Left kidney (tissue), 8 donors: Measurements from ENCODE around the gene HMCN2. TPM values are rescaled to one million over a fixed set of nuclear protein-coding genes. Genes with fewer than 3 reads are reported as not detected.

Experiments
- DNase-seq: peaks from one replicate; pipeline ENCODE4 v3.0.0-alpha.2; 2013
- long read RNA-seq, 8 donors: transcript quantifications; one replicate each; lab custom pipeline, GENCODE V29; 2026
- polyA plus RNA-seq: library from polyadenylated mRNA; unstranded; fragments of 120-200 nt; gene quantifications from one replicate; pipeline ENCODE4 v1.2.1, GENCODE V29; 2013; ENCODE audit not compliant: insufficient read length

HMCN2 gene, protein sequence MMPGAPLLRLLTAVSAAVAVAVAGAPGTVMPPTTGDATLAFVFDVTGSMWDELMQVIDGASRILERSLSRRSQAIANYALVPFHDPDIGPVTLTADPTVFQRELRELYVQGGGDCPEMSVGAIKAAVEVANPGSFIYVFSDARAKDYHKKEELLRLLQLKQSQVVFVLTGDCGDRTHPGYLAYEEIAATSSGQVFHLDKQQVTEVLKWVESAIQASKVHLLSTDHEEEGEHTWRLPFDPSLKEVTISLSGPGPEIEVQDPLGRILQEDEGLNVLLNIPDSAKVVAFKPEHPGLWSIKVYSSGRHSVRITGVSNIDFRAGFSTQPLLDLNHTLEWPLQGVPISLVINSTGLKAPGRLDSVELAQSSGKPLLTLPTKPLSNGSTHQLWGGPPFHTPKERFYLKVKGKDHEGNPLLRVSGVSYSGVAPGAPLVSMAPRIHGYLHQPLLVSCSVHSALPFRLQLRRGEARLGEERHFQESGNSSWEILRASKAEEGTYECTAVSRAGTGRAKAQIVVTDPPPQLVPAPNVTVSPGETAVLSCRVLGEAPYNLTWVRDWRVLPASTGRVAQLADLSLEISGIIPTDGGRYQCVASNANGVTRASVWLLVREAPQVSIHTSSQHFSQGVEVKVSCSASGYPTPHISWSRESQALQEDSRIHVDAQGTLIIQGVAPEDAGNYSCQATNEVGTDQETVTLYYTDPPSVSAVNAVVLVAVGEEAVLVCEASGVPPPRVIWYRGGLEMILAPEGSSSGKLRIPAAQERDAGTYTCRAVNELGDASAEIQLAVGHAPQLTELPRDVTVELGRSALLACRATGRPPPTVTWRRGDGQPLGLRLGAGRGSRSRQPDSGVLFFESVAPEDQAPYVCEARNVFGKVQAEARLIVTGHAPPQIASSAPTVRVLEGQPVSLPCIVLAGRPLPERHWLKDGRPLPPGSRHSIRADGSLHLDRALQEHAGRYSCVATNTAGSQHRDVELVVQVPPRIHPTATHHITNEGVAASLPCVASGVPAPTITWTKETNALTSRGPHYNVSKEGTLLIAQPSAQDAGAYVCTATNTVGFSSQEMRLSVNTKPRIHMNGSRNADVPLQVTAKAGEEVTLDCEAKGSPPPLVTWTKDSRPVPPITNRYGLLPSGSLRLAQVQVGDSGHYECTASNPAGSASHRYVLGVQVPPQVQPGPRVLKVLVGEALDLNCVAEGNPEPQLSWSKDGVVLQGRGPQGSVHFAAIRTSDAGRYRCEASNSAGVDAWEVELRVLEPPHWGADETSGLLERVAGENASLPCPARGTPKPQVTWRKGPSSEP (N-terminal part only)
- 0.98 TPM for polyA plus RNA-seq
- long read RNA-seq, donor 1 = 0 reads
- long read RNA-seq, donor 2 = 0 reads
- long read RNA-seq, donor 3 = 0 reads
- long read RNA-seq, donor 4 = 0 reads
- long read RNA-seq, donor 5 = 0 reads
- long read RNA-seq, donor 6 = 0 reads
- long read RNA-seq, donor 7 = 0 reads
- long read RNA-seq, donor 8 = 0 reads

- no peak for DNase-seq
Observed at GRCh38 chr9:130265431-130266235, at the start of gene HMCN2. HMCN2 (plus strand) TSS chr9:130265760; CDS start chr9:130265879, 119 bp downstream.

DNA sequence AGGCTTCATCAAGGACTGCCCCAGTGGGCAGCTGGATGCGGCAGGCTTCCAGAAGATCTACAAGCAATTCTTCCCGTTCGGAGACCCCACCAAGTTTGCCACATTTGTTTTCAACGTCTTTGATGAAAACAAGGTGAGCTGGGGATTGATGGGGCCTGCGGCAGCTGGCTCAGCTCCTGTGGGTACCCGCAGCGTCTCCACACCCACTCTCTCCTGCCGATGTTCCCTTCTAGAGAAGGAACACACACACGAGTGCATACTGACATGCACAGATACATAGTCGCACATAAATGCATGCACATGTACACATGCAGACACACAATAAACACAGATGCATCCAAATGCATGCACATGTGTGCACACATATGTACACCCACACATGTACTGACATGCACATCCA, 47.7 kb upstream of the HMCN2 start:
- no peak for DNase-seq

DNA sequence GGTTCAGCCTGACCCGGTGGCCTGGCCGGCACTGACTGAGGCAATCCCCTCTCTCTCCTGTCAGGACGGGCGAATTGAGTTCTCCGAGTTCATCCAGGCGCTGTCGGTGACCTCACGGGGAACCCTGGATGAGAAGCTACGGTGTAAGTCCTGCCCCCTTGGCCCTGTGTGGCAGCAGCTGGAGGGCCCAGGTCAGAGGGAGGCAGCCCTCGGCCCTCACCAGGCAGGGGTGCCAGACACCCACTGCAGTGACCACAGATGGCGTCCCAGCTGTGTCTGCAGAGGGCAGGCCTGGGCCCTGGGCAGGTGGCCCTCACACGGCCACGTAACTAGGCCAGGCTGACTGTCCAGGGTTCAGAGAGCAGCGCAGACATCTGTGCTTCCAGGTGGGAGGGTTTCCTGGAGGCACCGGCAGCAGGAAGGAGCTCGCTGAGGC, 45.9 kb upstream of the HMCN2 start:
- no peak for DNase-seq

DNA sequence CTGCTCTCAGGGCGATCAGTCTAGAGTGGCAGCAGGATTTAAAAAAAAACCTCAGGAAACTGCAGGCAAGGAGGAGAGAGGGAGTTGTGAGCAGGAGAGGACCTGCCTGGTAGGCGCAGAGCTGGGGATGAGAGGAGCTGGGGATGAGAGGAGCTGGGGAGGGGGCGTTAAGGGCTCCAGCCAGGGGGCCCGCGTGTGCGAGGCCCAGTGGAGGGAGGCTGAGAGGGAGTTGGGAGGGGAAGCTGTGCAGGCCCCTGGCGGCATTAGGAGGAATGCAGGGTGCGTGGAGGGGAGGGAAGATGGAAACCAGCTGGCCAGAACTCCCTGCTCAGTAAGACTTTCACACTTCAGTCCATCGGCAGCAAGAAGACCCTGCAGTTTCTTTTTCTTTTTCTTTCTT, 45.2 kb upstream of the HMCN2 start:
- peak; percentile 85 for DNase-seq

DNA sequence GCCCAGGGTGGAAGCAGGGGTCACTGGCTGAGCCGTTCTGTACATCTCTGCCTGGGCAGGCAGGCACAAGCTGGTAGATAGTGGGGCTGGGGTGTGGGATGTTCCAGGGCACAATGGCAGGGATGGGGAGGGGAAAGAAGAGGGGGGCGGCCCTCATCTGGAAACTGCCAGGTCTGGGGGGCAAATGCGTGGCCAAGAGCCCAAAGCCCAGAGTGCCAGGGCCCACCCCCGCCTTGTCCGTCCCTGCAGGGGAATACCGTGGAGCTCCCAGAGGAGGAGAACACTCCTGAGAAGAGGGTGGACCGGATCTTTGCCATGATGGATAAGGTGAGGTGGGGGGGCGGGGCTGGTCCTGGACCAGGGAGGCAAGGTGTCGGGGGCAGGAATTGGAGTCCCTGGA, 42.7 kb upstream of the HMCN2 start:
- no peak for DNase-seq

- no peak for DNase-seq
Observed at GRCh38 chr9:130225071-130225470, 40.5 kb upstream of the HMCN2 start.

- DNase-seq = no peak
Observed at GRCh38 chr9:130225586-130225985, 40.0 kb upstream of the HMCN2 start.

DNA sequence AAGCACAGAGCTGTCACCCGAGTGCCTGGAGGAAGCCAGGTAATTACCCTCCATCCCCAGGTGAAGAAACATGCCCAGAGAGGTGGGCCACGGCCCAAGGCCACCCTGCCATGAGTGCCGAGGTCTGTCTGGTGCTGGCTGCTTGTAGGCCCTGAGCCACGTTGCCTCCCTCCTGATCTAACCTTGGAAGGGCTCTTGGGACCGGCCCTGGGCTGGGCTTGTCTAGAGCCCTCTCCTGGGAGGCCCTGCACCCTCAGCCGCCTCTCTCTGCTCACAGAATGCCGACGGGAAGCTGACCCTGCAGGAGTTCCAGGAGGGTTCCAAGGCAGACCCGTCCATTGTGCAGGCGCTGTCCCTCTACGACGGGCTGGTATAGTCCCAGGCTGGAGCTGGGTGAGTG, 39.4 kb upstream of the HMCN2 start:
- DNase-seq = no peak

- no peak for DNase-seq
Observed at GRCh38 chr9:130227833-130228232, 37.7 kb upstream of the HMCN2 start.

- no peak for DNase-seq
Observed at GRCh38 chr9:130229759-130230158, 35.8 kb upstream of the HMCN2 start.

GRCh38 chr9:130230631-130231030, 34.9 kb upstream of the HMCN2 start:
- DNase-seq = no peak

GRCh38 chr9:130232899-130233586, 32.5 kb upstream of the HMCN2 start:
- DNase-seq = no peak

GRCh38 chr9:130233587-130233945, 32.0 kb upstream of the HMCN2 start:
- DNase-seq = no peak

DNA sequence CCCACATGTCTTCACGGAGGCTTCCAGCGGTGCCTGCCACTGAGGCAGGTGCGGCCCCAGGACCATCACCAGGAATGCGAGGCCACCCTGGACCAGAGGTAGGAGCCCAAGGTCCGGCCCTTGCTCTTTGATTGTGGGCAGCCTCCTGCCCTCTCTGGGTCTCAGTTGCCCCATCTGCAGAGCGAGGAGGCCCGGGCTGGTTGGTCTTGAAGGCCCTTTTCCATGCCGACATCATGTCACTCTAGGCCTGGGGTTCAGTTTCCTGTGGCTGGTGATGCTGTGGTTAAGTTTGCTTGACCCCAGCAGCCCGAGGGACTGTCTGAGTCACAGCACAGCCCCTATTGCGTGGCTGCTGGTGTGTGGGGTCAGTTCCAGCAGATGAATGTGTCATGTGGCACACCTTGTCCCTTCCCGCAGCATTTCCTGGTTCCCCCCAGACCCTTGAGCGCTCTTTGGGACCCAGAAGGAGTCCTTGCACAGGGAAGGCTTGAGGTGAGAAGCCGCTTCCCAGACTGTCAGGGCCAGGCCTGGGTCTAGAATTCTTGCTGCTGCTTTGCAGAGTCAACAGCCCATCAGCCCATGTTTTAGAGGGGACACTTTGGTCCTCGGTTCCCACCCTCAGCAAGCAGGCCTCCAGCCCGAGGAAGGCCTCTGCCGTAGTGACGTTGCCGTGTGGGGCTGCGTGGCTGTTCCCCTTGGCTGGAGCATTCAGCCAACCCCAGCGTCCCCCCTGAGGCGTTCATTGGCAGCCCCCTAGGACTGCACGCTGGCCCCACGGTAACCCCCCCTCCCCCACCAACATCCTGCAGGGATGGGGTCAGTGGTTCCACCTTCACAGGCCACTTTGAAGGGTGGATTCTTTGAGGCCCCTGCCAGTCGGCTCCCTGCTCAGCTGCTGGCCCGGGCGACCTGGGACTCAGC, 31.0 kb upstream of the HMCN2 start:
- no peak for DNase-seq

DNA sequence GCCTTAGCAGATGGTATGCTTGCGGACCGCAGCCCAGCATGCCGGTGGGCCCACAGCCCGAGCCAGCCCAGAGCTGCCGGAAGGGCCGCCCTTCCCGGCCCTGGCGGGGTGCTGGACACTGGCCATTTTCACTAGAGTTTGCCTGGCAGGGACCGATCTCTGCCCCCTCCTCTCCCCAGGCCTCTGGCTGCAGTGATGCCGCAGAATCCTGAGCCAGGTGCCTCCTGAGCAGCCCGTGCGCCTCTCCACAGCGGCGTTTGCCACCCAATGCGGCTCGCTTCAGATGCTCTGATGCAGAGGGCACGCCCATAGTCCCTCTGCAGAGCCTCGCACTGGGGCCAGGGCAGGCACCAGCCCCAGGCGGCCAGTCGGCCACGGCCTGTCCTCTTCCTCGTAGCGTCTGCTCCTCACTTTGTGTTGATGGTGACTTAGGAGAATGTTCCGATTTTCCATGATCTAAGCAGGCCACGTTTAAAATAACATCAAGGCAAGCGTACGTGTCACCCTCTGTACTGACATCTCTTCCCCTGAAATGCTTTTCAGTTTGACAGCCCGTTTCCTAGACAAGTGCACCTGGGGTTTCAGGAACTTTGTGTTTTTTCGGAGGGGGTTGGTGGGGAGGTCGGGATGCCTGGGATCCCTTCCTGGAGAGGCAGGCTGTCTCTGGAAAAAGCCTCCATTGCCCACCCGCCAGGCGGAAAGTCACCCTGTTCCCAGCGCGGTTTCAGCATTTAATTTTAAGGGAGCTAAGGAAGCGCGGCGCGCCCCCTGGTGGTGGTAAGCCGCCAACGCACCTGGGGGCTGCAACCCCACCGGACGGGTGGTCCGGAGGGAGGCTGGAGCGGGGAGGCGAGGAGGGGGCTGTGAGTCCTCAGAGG, 29.8 kb upstream of the HMCN2 start:
- peak; percentile 76 for DNase-seq

- DNase-seq = no peak
Observed at GRCh38 chr9:130236436-130236985, 29.0 kb upstream of the HMCN2 start.

GRCh38 chr9:130237076-130237475, 28.5 kb upstream of the HMCN2 start:
- DNase-seq = no peak
